ENCODE results near the gene LYPD3. TPM values are rescaled to one million over a fixed set of nuclear protein-coding genes. Genes with fewer than 3 reads are reported as not detected.
A peak's percentile ranks its signal among the peaks of the same experiment; 100 is the strongest.

Gene LYPD3
- total and polyA plus RNA-seq, 10 of the 15 experiments (the other 5 are each of a cell fraction or from before 2014, with no cell fraction given) = 0.03 to 0.28 (median 0.12) TPM; not detected in 6

DNA sequence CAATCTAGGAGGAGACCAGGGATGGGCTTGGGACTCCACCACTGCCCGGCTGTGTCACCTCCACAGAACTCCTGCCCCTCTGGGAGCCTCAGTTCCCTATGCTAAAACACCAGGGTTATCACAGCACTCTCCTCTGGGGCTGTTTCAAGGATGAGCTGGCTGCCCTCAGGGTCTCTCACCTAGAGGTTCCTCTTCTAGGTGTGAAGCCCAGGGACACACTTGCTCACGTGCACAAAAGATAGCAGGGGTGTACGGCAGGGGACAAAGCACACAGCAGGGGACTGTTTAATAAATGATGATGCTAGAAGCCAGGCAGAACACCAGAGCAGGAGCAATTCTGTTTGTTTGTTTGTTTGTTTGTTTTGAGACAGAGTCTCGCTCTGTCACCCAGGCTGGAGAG is 16.8 kb upstream of the LYPD3 start:
- RAD21 ChIA-PET (ENCODE audit: unreplicated experiment) = interaction anchor here (2.0 kb wide), 1 partner anchor 19 kb away, joined by 5 read pairs; no protein-coding TSS in a partner anchor

GRCh38 chr19:43481701-43482100 is 16.3 kb upstream of the LYPD3 start:
- BruUV-seq (replicated peaks) = no TSS peak
- intact Hi-C loops (cut with micrococcal nuclease; ENCODE audit: unreplicated experiment) = no loop called here
- no peak for FAIRE-seq
- Histone ChIP-seq H3K27me3 (replicated peaks in 1 of 2; ENCODE audit: control insufficient read depth in 2 of 2, insufficient read depth in 2 of 2, low read length in 1 of 2) (no peaks in the 10 kb centered on the region), H3K4me3 (no peak overlapping the region), H3K9me3 (replicated peaks; ENCODE audit: control insufficient read depth, insufficient read depth, low read length) (no peaks in the 10 kb centered on the region), H3K36me3 (ENCODE audit: control insufficient read depth in 2 of 2, insufficient read depth in 2 of 2, low read length in 1 of 2) (no peaks in the 10 kb centered on the region), H4K20me1 (ENCODE audit: control insufficient read depth, insufficient read depth) (no peaks in the 10 kb centered on the region), H2AFZ (ENCODE audit: control insufficient read depth, low read depth, low read length) (no peak overlapping the region), H3K27ac (ENCODE audit: control insufficient read depth, insufficient read depth) (no peak overlapping the region), H3K4me2 (ENCODE audit: control insufficient read depth, insufficient read depth) (no peak overlapping the region), H3K79me2 (ENCODE audit: control insufficient read depth, insufficient read depth, low read length) (no peaks in the 10 kb centered on the region), H3K4me1 (ENCODE audit: control insufficient read depth, insufficient read depth, low read length) (no peaks in the 10 kb centered on the region), H3K9ac (ENCODE audit: control insufficient read depth, insufficient read depth, low read length) (no peak overlapping the region)
- in situ Hi-C loops (cut with MboI) = no loop called here
- ChIA-PET POLR2A (no interaction called here), CTCF (no interaction called here), RAD21 (ENCODE audit: unreplicated experiment) (no interaction called here), SMC1A (ENCODE audit: uncharacterized antibody, unreplicated experiment) (no interaction called here)
- ATAC-seq = no peak
- WGBS (ENCODE audit: insufficient coverage, insufficient replicate concordance, low lambda C conversion rate, missing lambda C conversion rate) = 85% methylated on average over 6 of the region's 6 CpGs
- no peak for DNase-seq (ENCODE audit: low read depth, low spot score)
- no peak for TF ChIP-seq IKZF2 (IDR thresholded peaks at IDR 0.05)
- TF ChIP-seq NFIC (IDR thresholded peaks at IDR 0.05; ENCODE audit: low read depth, low read length) = no peak
- no peak for TF ChIP-seq TBL1XR1 (IDR thresholded peaks at IDR 0.05; ENCODE audit: low read depth, low read length)
- TF ChIP-seq, protein P1, sequence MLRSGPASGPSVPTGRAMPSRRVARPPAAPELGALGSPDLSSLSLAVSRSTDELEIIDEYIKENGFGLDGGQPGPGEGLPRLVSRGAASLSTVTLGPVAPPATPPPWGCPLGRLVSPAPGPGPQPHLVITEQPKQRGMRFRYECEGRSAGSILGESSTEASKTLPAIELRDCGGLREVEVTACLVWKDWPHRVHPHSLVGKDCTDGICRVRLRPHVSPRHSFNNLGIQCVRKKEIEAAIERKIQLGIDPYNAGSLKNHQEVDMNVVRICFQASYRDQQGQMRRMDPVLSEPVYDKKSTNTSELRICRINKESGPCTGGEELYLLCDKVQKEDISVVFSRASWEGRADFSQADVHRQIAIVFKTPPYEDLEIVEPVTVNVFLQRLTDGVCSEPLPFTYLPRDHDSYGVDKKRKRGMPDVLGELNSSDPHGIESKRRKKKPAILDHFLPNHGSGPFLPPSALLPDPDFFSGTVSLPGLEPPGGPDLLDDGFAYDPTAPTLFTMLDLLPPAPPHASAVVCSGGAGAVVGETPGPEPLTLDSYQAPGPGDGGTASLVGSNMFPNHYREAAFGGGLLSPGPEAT (IDR thresholded peaks at IDR 0.05; ENCODE audit: low read depth) = no peak
- no peak for TF ChIP-seq LARP7 (IDR thresholded peaks at IDR 0.05)
- no peak for TF ChIP-seq SMC3 (IDR thresholded peaks at IDR 0.05; ENCODE audit: borderline replicate concordance, low read length)
- TF ChIP-seq ETV6 (conservative IDR thresholded peaks at IDR 0.05 in 1 of 2, IDR thresholded peaks at IDR 0.05 in 1 of 2; ENCODE audit: borderline replicate concordance in 1 of 2, low read depth in 1 of 2) = no peak
- TF ChIP-seq KLF5 (IDR thresholded peaks at IDR 0.05; ENCODE audit: partially characterized antibody) = no peak
- TF ChIP-seq POLR2A (IDR thresholded peaks at IDR 0.05; ENCODE audit: low read depth, low read length) = no peak
- no peak for TF ChIP-seq SMAD1 (IDR thresholded peaks at IDR 0.05; ENCODE audit: low read depth, partially characterized antibody)
- TF ChIP-seq ZBED1 (IDR thresholded peaks at IDR 0.05; ENCODE audit: borderline replicate concordance) = no peak
- no peak for TF ChIP-seq E4F1 (IDR thresholded peaks at IDR 0.05; ENCODE audit: borderline replicate concordance, partially characterized antibody)
- TF ChIP-seq SP1 (IDR thresholded peaks at IDR 0.05; ENCODE audit: low read depth, low read length) = no peak
- TF ChIP-seq SUZ12 (IDR thresholded peaks at IDR 0.05; ENCODE audit: unreplicated experiment) = no peak
- TF ChIP-seq SREBF2 (IDR thresholded peaks at IDR 0.05; ENCODE audit: low read length) = no peak

More for the DNA sequence above, 16.8 kb upstream of the LYPD3 start:
- no peak for FAIRE-seq
- POLR2A ChIA-PET = no interaction called here
- SMC1A ChIA-PET (ENCODE audit: uncharacterized antibody, unreplicated experiment) = interaction anchor here (1.0 to 1.5 kb wide), 2 partner anchors 19 to 35 kb away, joined by 3 read pairs; no protein-coding TSS in a partner anchor
- H3K79me2 ChIP-seq (ENCODE audit: control insufficient read depth, insufficient read depth, low read length) = no peaks in the 10 kb centered on the region
- H3K36me3 ChIP-seq (ENCODE audit: control insufficient read depth in 2 of 2, insufficient read depth in 2 of 2, low read length in 1 of 2) = no peaks in the 10 kb centered on the region
- TF ChIP-seq NR2C1 (IDR thresholded peaks at IDR 0.05) (no peak), BHLHE40 (IDR thresholded peaks at IDR 0.05; ENCODE audit: borderline replicate concordance in 1 of 2, low read depth in 2 of 2, low read length in 1 of 2) (peak in 1 of 2 experiments; percentile 50; a peak in 2 of 4 replicates)
- no peak overlapping the region for H3K4me3 ChIP-seq
- CTCF ChIA-PET = interaction anchor here (1.6 to 2.1 kb wide), 2 partner anchors 23 to 38 kb away, joined by 4 to 8 read pairs; partner anchors contain the start of gene PHLDB3
- DNase-seq (ENCODE audit: low read depth, low spot score) = no peak
- no peak overlapping the region for H3K4me2 ChIP-seq (ENCODE audit: control insufficient read depth, insufficient read depth)
- H3K27me3 ChIP-seq (replicated peaks in 1 of 2; ENCODE audit: control insufficient read depth in 2 of 2, insufficient read depth in 2 of 2, low read length in 1 of 2) = no peaks in the 10 kb centered on the region
- H2AFZ ChIP-seq (ENCODE audit: control insufficient read depth, low read depth, low read length) = no peak overlapping the region
- intact Hi-C loops (cut with micrococcal nuclease; ENCODE audit: unreplicated experiment) (no loop called here), in situ Hi-C loops (cut with MboI) (no loop called here)
- no peak overlapping the region for H3K27ac ChIP-seq (ENCODE audit: control insufficient read depth, insufficient read depth)
- H3K9ac ChIP-seq (ENCODE audit: control insufficient read depth, insufficient read depth, low read length) = no peak overlapping the region
- H3K4me1 ChIP-seq (ENCODE audit: control insufficient read depth, insufficient read depth, low read length) = no peaks in the 10 kb centered on the region
- no peaks in the 10 kb centered on the region for H3K9me3 ChIP-seq (replicated peaks; ENCODE audit: control insufficient read depth, insufficient read depth, low read length)
- 83% methylated on average over 4 of the region's 4 CpGs for WGBS (ENCODE audit: insufficient coverage, insufficient replicate concordance, low lambda C conversion rate, missing lambda C conversion rate)
- BruUV-seq (replicated peaks) = no TSS peak
- ATAC-seq = no peak
- no peaks in the 10 kb centered on the region for H4K20me1 ChIP-seq (ENCODE audit: control insufficient read depth, insufficient read depth)

All from GM12878 (cell line).